HCT116 (cell line): ENCODE data around the gene LSS. TPM values are rescaled to one million over a fixed set of nuclear protein-coding genes. Genes with fewer than 3 reads are reported as not detected.

Experiments
- ATAC-seq: fragments of 200-7000 bp; cut with Tn5 transposase; 2 replicates; pipeline ENCODE4 v1.9.1; 2020; ENCODE audit warnings: mild to moderate bottlenecking, moderate library complexity
- BruUV-seq: library from RNA; stranded (reverse); fragments of 400-500 nt; replicated peaks from 2 replicates; lab custom pipeline; 2021; lab: Mats Ljungman, UMichigan
- CTCF ChIA-PET: fragments of 300-600 bp; sonication (Branson Sonifier 250); formaldehyde crosslinking; loops from one replicate; lab custom pipeline; 2021; ENCODE audit warnings: antibody characterized with exemption; lab: Charles Lee
- POLR2A ChIA-PET: fragments of 300-600, 350-600 bp; sonication (Branson Sonifier 250); formaldehyde crosslinking; loops from one replicate; lab custom pipeline; 2021; ENCODE audit warnings: antibody characterized with exemption; lab: Charles Lee
- RAD21 ChIA-PET, 2 experiments: fragments of 300-600 bp; sonication (Branson Sonifier 250); formaldehyde crosslinking; loops; one replicate each; lab custom pipeline; 2023; ENCODE audit warnings: low total read pairs in 2 of 2; ENCODE audit not compliant: uncharacterized antibody in 2 of 2, unreplicated experiment in 2 of 2, low non-redundant PET in 1 of 2; lab: Charles Lee
- DNase-seq: peaks from one replicate; pipeline ENCODE4 v3.0.0-alpha.2; 2010; ENCODE audit warnings: low read depth, low spot score
- H2AFZ ChIP-seq: fragments of 200-600 bp; shearing (Covaris generic), sonication (generic); 2 replicates; pipeline ENCODE4 v1.6.1; 2017; ENCODE audit warnings: low read depth, mixed run types, mixed read lengths, antibody characterized with exemption, low read length; ENCODE audit not compliant: poor library complexity, severe bottlenecking
- H3K27ac ChIP-seq: 2 replicates; pipeline ENCODE4 v1.5.1; 2012; ENCODE audit warnings: low read depth, low read length
- H3K27me3 ChIP-seq: fragments of 200-600 bp; sonication (generic); 2 replicates; pipeline ENCODE4 v1.6.1; 2016; ENCODE audit warnings: mixed run types, low read length, mixed read lengths; ENCODE audit not compliant: insufficient read depth
- H3K36me3 ChIP-seq, 2 experiments: fragments of 200-500 bp in 1 of 2; fragments of 200-600 bp in 1 of 2; sonication (Bioruptor generic) in 1 of 2; sonication (generic) in 1 of 2; 2 replicates each; pipeline versions ENCODE4 v1.5.1 to v1.6.1; 2014 to 2016; ENCODE audit warnings: low read length in 2 of 2, inconsistent platforms in 1 of 2, mixed read lengths in 1 of 2, mixed run types in 1 of 2; ENCODE audit not compliant: insufficient read depth in 2 of 2, control insufficient read depth in 1 of 2
- H3K4me1 ChIP-seq, 2 experiments: fragments of 200-600 bp in 1 of 2; sonication (generic) in 1 of 2; 2 replicates each; pipeline versions ENCODE4 v1.5.1 to v1.6.1; 2012 to 2017; ENCODE audit warnings: low read length in 2 of 2, inconsistent platforms in 1 of 2, mild to moderate bottlenecking in 1 of 2, mixed read lengths in 1 of 2, mixed run types in 1 of 2, moderate library complexity in 1 of 2; ENCODE audit not compliant: insufficient read depth in 2 of 2, control insufficient read depth in 1 of 2
- H3K4me2 ChIP-seq: fragments of 200-600 bp; sonication (generic); 2 replicates; pipeline ENCODE4 v1.6.1; 2017; ENCODE audit warnings: mixed run types, low read length, mixed read lengths
- H3K4me3 ChIP-seq, 2 experiments: fragments of 200-600 bp in 1 of 2; sonication (generic) in 1 of 2; replicated peaks in 1 of 2; 2 replicates each; pipeline ENCODE4 v1.5.1; 2011 to 2016; ENCODE audit warnings: low read length in 2 of 2, control low read depth in 1 of 2, low read depth in 1 of 2, mild to moderate bottlenecking in 1 of 2, mixed read lengths in 1 of 2, mixed run types in 1 of 2
- H3K79me2 ChIP-seq: fragments of 200-600 bp; sonication (generic); 2 replicates; pipeline ENCODE4 v1.6.1; 2017; ENCODE audit warnings: mild to moderate bottlenecking, mixed run types, low read length, moderate library complexity, mixed read lengths; ENCODE audit not compliant: insufficient read depth
- H3K9ac ChIP-seq: fragments of 200-600 bp; sonication (generic); 2 replicates; pipeline ENCODE4 v1.6.1; 2016; ENCODE audit warnings: low read length, mixed read lengths
- H3K9me2 ChIP-seq: fragments of 200-600 bp; sonication (generic), shearing (Covaris generic); 2 replicates; pipeline ENCODE4 v1.6.1; 2017; ENCODE audit warnings: mixed run types, mild to moderate bottlenecking, moderate library complexity; ENCODE audit not compliant: insufficient read depth
- H3K9me3 ChIP-seq, 2 experiments: fragments of 200-500 bp in 1 of 2; fragments of 200-600 bp in 1 of 2; sonication (Bioruptor generic) in 1 of 2; sonication (generic) in 1 of 2; 2 replicates each; pipeline ENCODE4 v1.6.1; 2014 to 2017; ENCODE audit warnings: low read length in 2 of 2, mixed read lengths in 2 of 2, inconsistent platforms in 1 of 2, low read depth in 1 of 2, mild to moderate bottlenecking in 1 of 2, mixed run types in 1 of 2, moderate library complexity in 1 of 2; ENCODE audit not compliant: control insufficient read depth in 1 of 2, insufficient read depth in 1 of 2
- H4K20me1 ChIP-seq: fragments of 200-600 bp; sonication (generic), shearing (Covaris generic); 2 replicates; pipeline ENCODE4 v1.6.1; 2017; ENCODE audit warnings: mixed run types, mild to moderate bottlenecking, moderate library complexity; ENCODE audit not compliant: insufficient read depth
- CBX3 ChIP-seq: IDR thresholded peaks from 2 replicates; pipeline ENCODE4 v1.6.1; 2012; ENCODE audit warnings: low read depth
- CEBPB ChIP-seq: IDR thresholded peaks from 2 replicates; pipeline ENCODE4 v1.6.1; 2012; ENCODE audit warnings: low read depth
- EGR1 ChIP-seq: IDR thresholded peaks from 2 replicates; pipeline ENCODE4 v1.6.1; 2012; ENCODE audit warnings: low read depth
- ELF1 ChIP-seq: IDR thresholded peaks from 2 replicates; pipeline ENCODE4 v1.6.1; 2012; ENCODE audit warnings: low read depth, borderline replicate concordance
- EZH2 ChIP-seq: fragments of 200-600 bp; sonication (generic); IDR thresholded peaks from 2 replicates; pipeline ENCODE4 v1.6.1; 2017; ENCODE audit warnings: antibody characterized with exemption, mixed run types
- EZH2phosphoT487 ChIP-seq: fragments of 200-600 bp; IDR thresholded peaks from 2 replicates; pipeline ENCODE4 v1.6.1; 2018; ENCODE audit warnings: antibody characterized with exemption, borderline replicate concordance
- FOSL1 ChIP-seq: IDR thresholded peaks from 2 replicates; pipeline ENCODE4 v1.6.1; 2012; ENCODE audit warnings: low read depth
- POLR2A ChIP-seq: IDR thresholded peaks from 2 replicates; pipeline ENCODE4 v1.7.0; 2011; ENCODE audit warnings: borderline replicate concordance; ENCODE audit not compliant: insufficient read depth, insufficient read length; ENCODE audit errors: extremely low read depth
- POLR2AphosphoS5 ChIP-seq: IDR thresholded peaks from 2 replicates; pipeline ENCODE4 v1.6.1; 2011; ENCODE audit warnings: mild to moderate bottlenecking, low read depth, low read length, moderate library complexity
- RAD21 ChIP-seq: IDR thresholded peaks from 2 replicates; pipeline ENCODE4 v1.6.1; 2012; ENCODE audit warnings: low read depth, mild to moderate bottlenecking
- SIN3A ChIP-seq: IDR thresholded peaks from 2 replicates; pipeline ENCODE4 v1.6.1; 2012; ENCODE audit warnings: low read depth
- SP1 ChIP-seq: IDR thresholded peaks from 2 replicates; pipeline ENCODE4 v1.6.1; 2012; ENCODE audit warnings: low read depth
- SRF ChIP-seq: IDR thresholded peaks from 2 replicates; pipeline ENCODE4 v1.6.1; 2012; ENCODE audit warnings: low read depth
- TCF7L2 ChIP-seq: IDR thresholded peaks from 2 replicates; pipeline ENCODE4 v1.7.0; 2011; ENCODE audit warnings: borderline replicate concordance, inconsistent platforms; ENCODE audit not compliant: insufficient read depth, insufficient read length; ENCODE audit errors: extremely low read depth
- ZFX ChIP-seq: fragments of 450-650 bp; IDR thresholded peaks from 2 replicates; pipeline ENCODE4 v1.6.1; 2017
- ZNF274 ChIP-seq: fragments of 200-500 bp; sonication (Bioruptor generic); IDR thresholded peaks from 2 replicates; pipeline ENCODE4 v1.6.1; 2014; ENCODE audit warnings: mild to moderate bottlenecking, low read depth, low read length, inconsistent platforms
- intact Hi-C: fragments of 100-400 bp; cut with micrococcal nuclease; formaldehyde crosslinking; loops from 2 replicates; pipeline ENCODE4 v1.10.0; 2022
- total RNA-seq: library from RNA; stranded (reverse); gene quantifications from one replicate; pipeline ENCODE4 v1.2.1, GENCODE V29; 2021; ENCODE audit not compliant: unreplicated experiment
- TF ChIP-seq, protein P1 (sequence below): IDR thresholded peaks from 2 replicates; pipeline ENCODE4 v1.6.1; 2012
- TF ChIP-seq, protein P2 (sequence below): IDR thresholded peaks from 2 replicates; pipeline ENCODE4 v1.6.1; 2012; ENCODE audit warnings: low read depth
- TF ChIP-seq, protein P3 (sequence below), 3 experiments: fragments of 200-600 bp in 1 of 3; sonication (generic) in 1 of 3; IDR thresholded peaks in 2 of 3; conservative IDR thresholded peaks in 1 of 3; 2 replicates each; pipeline ENCODE4 v1.5.1; 2012 to 2017; ENCODE audit warnings: low read depth in 2 of 3, low read length in 2 of 3, antibody characterized with exemption in 1 of 3, borderline replicate concordance in 1 of 3, control low read depth in 1 of 3, mild to moderate bottlenecking in 1 of 3, mixed read lengths in 1 of 3, mixed run types in 1 of 3, moderate library complexity in 1 of 3; ENCODE audit not compliant: insufficient read depth in 1 of 3

The LSS gene
- total RNA-seq, 1 experiment from 2014 or later, result 44.7 TPM

DNA sequence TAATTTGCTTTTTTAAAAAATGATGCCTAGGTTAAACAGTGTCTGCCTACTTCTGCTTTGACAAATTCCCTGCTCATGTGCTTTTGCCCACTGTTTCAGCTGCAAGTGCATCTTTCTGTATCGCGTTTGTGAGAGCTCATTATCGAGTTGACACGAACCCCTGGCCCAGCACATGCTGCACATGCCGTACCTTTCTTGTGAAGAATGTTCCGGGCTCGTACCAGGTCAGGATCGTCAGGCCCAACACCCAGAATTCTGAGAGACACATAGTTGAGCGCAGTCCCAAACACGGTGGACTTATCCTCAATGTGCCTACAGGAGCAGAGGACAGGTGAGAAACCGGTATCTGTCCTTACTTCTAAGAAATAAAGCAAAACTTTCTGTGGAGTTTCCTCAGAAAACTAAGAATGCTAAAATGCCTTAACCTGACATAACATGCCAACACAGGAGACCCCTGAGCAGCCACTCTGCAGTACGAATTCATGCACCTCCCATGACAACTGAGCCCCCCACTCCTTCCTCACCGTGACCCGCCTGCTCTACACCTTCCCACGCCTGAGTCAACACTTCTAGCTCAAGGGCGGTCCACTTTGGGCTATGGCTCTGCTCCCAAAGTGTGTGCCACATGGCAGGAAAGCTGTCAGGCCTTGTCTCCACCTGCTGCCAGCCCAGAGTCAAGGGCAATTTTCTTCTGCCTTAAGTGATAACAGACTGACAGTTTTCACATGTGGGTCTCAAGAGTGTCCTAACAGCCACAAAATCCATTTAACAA lies 6.7 kb downstream of the LSS start:
- DNase-seq, result no peak
- Histone ChIP-seq H2AFZ (no peak overlapping the region), H3K4me3 (no peak overlapping the region), H3K4me1 (no peaks in the 10 kb centered on the region), H4K20me1 (no peaks in the 10 kb centered on the region), H3K27ac (no peak overlapping the region), H3K36me3 (no peaks in the 10 kb centered on the region)
- POLR2A ChIA-PET, result interaction anchor here (0.7 kb wide), 1 partner anchor 13 kb away, joined by 3 read pairs; no protein-coding TSS in a partner anchor
- BruUV-seq, result no TSS peak
- TF ChIP-seq, protein P1, sequence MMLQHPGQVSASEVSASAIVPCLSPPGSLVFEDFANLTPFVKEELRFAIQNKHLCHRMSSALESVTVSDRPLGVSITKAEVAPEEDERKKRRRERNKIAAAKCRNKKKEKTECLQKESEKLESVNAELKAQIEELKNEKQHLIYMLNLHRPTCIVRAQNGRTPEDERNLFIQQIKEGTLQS, result no peak
- TF ChIP-seq TCF7L2 (no peak), CBX3 (no peak), EGR1 (no peak), SP1 (no peak), ZFX (no peak), SIN3A (no peak), POLR2A (no peak), FOSL1 (no peak), SRF (no peak), RAD21 (no peak), CEBPB (no peak), EZH2 (no peak), EZH2phosphoT487 (no peak), ELF1 (no peak), POLR2AphosphoS5 (no peak), ZNF274 (no peak)
- TF ChIP-seq, protein P2, sequence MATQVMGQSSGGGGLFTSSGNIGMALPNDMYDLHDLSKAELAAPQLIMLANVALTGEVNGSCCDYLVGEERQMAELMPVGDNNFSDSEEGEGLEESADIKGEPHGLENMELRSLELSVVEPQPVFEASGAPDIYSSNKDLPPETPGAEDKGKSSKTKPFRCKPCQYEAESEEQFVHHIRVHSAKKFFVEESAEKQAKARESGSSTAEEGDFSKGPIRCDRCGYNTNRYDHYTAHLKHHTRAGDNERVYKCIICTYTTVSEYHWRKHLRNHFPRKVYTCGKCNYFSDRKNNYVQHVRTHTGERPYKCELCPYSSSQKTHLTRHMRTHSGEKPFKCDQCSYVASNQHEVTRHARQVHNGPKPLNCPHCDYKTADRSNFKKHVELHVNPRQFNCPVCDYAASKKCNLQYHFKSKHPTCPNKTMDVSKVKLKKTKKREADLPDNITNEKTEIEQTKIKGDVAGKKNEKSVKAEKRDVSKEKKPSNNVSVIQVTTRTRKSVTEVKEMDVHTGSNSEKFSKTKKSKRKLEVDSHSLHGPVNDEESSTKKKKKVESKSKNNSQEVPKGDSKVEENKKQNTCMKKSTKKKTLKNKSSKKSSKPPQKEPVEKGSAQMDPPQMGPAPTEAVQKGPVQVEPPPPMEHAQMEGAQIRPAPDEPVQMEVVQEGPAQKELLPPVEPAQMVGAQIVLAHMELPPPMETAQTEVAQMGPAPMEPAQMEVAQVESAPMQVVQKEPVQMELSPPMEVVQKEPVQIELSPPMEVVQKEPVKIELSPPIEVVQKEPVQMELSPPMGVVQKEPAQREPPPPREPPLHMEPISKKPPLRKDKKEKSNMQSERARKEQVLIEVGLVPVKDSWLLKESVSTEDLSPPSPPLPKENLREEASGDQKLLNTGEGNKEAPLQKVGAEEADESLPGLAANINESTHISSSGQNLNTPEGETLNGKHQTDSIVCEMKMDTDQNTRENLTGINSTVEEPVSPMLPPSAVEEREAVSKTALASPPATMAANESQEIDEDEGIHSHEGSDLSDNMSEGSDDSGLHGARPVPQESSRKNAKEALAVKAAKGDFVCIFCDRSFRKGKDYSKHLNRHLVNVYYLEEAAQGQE, result no peak
- TF ChIP-seq, protein P3, sequence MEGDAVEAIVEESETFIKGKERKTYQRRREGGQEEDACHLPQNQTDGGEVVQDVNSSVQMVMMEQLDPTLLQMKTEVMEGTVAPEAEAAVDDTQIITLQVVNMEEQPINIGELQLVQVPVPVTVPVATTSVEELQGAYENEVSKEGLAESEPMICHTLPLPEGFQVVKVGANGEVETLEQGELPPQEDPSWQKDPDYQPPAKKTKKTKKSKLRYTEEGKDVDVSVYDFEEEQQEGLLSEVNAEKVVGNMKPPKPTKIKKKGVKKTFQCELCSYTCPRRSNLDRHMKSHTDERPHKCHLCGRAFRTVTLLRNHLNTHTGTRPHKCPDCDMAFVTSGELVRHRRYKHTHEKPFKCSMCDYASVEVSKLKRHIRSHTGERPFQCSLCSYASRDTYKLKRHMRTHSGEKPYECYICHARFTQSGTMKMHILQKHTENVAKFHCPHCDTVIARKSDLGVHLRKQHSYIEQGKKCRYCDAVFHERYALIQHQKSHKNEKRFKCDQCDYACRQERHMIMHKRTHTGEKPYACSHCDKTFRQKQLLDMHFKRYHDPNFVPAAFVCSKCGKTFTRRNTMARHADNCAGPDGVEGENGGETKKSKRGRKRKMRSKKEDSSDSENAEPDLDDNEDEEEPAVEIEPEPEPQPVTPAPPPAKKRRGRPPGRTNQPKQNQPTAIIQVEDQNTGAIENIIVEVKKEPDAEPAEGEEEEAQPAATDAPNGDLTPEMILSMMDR (IDR thresholded peaks at IDR 0.05 in 2 of 3, conservative IDR thresholded peaks at IDR 0.05 in 1 of 3; ENCODE audit: borderline replicate concordance in 1 of 3, insufficient read depth in 1 of 3, low read depth in 2 of 3, low read length in 2 of 3), result no peak
- TF ChIP-seq, all 23 proteins: peak for 0
- ATAC-seq, result no peak
- no peaks in the 10 kb centered on the region for H3K27me3 ChIP-seq
- no peaks in the 10 kb centered on the region; a peak in 1 of 4 replicates for H3K9me3 ChIP-seq
- H3K9me2 ChIP-seq, result no peaks in the 10 kb centered on the region
- H3K4me2 ChIP-seq, result no peak overlapping the region
- CTCF ChIA-PET, result no interaction called here
- H3K9ac ChIP-seq, result no peak overlapping the region
- H3K79me2 ChIP-seq, result no peaks in the 10 kb centered on the region
- RAD21 ChIA-PET, result no interaction called here
- intact Hi-C loops, result no loop called here
